Neutrophil (primary cell): ENCODE data around the gene PATZ1.

Experiments used
- H3K27ac ChIP-seq: fragments of 200-600 bp; sonication (generic); 2 replicates; pipeline ENCODE4 v1.5.1; 2016; ENCODE audit warnings: mild to moderate bottlenecking, moderate library complexity
- H3K27me3 ChIP-seq: fragments of 200-600 bp; sonication (generic); 2 replicates; pipeline ENCODE4 v1.6.0; 2016; ENCODE audit warnings: mild to moderate bottlenecking
- H3K36me3 ChIP-seq: fragments of 200-600 bp; sonication (generic); 2 replicates; pipeline ENCODE4 v1.5.1; 2017
- H3K4me1 ChIP-seq, 2 experiments: fragments of 200-600 bp in 1 of 2; sonication (generic) in 1 of 2; 1 replicate in 1 of 2; 2 replicates in 1 of 2; pipeline versions ENCODE4 v1.5.1 to v1.6.1; 2013 to 2016; ENCODE audit warnings: low read depth in 1 of 2, low read length in 1 of 2, mild to moderate bottlenecking in 1 of 2, moderate library complexity in 1 of 2; ENCODE audit not compliant: control insufficient read depth in 1 of 2, insufficient read depth in 1 of 2
- H3K4me3 ChIP-seq, 2 experiments: fragments of 200-600 bp in 1 of 2; sonication (generic) in 1 of 2; 1 replicate in 1 of 2; 2 replicates in 1 of 2; pipeline ENCODE4 v1.5.1; 2013 to 2016; ENCODE audit warnings: low read depth in 1 of 2, low read length in 1 of 2, mild to moderate bottlenecking in 1 of 2, moderate library complexity in 1 of 2
- H3K9me3 ChIP-seq: fragments of 200-600 bp; sonication (generic); 2 replicates; pipeline ENCODE4 v1.5.1; 2016
- CTCF ChIP-seq: fragments of 200-600 bp; sonication (generic); IDR thresholded peaks from 2 replicates; pipeline ENCODE4 v1.5.1; 2016; ENCODE audit warnings: antibody characterized with exemption

PATZ1 gene

GRCh38 chr22:31345331-31346254 lies 553 bp downstream of the PATZ1 start:
- H3K9me3 ChIP-seq = no peaks in the 10 kb centered on the region
- H3K27ac ChIP-seq = peak overlapping the region; percentile 78
- H3K4me3 ChIP-seq = peak overlapping the region; percentile 70 to 80
- peaks cover 11% of the 10 kb centered on the region for H3K27me3 ChIP-seq
- peaks cover 22% of the 10 kb centered on the region for H3K36me3 ChIP-seq
- TF ChIP-seq CTCF = peak; percentile 97
- peaks cover 42 to 46% of the 10 kb centered on the region in 2 experiments for H3K4me1 ChIP-seq

GRCh38 chr22:31344578-31345330 lies 1.4 kb downstream of the PATZ1 start:
- Histone ChIP-seq H3K27me3 (peaks cover 11% of the 10 kb centered on the region), H3K36me3 (peaks cover 30% of the 10 kb centered on the region), H3K27ac (no peak overlapping the region), H3K9me3 (no peaks in the 10 kb centered on the region), H3K4me3 (peak overlapping the region; percentile 70 to 78), H3K4me1 (peaks cover 42 to 46% of the 10 kb centered on the region in 2 experiments)
- no peak for TF ChIP-seq CTCF

GRCh38 chr22:31344256-31344577 lies 1.9 kb downstream of the PATZ1 start:
- peaks cover 35% of the 10 kb centered on the region for H3K36me3 ChIP-seq

DNA sequence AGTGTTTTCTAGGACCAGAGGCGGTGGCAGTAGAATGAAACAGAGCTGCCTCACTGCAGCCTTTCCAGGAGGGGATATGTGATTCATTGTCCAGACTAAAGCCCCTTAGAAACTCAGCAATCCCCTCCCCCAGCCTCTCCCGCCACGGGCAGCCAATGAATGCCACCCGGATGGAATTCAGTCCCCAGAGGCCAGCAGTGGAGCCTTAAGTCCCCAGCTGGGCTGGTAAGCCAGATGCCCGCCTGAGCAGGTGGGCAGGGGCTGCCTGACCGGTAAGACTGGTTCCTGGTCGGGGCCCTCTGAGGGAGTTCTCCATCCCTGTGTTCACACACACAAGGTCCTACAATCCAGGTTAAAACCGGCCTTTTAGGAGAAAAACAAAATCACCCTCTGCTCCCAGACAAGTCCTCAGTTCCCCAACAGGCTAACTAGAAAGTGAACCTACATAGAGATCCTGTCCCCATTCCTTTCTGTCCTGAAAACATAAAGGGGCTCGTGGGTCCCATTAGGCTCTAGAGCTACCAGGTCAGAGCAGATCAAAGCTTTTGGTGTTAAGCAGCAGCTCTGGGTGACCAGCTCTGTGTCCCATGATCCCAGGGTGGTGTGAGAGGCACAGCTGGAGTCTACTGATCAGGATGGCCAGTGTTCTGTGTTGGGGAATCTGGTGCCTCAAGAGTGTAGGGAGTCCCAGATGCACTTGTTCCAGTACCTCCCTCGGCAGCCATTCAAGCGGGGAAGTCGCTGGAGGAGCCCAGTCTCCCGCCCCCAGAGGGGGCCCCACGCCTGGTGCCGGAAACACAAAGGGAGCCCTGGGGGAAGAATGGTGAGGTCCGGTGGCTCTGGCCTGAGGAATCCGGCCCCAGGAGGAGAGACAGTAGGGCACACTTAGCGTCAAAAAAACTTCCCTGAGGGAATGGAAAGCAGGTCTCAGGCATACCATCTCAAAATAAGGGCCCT lies 2.6 kb downstream of the PATZ1 start:
- H3K4me3 ChIP-seq = peak overlapping the region in 1 of 2 experiments; percentile 78
- no peaks in the 10 kb centered on the region for H3K9me3 ChIP-seq
- TF ChIP-seq CTCF = no peak
- no peak overlapping the region for H3K27ac ChIP-seq
- peaks cover 11% of the 10 kb centered on the region for H3K27me3 ChIP-seq
- H3K36me3 ChIP-seq = peaks cover 42% of the 10 kb centered on the region
- H3K4me1 ChIP-seq = peaks cover 42 to 46% of the 10 kb centered on the region in 2 experiments

More at GRCh38 chr22:31344256-31344577, 1.9 kb downstream of the PATZ1 start:
- TF ChIP-seq CTCF = no peak
- H3K4me3 ChIP-seq = peak overlapping the region in 1 of 2 experiments; percentile 78
- no peak overlapping the region for H3K27ac ChIP-seq
- H3K27me3 ChIP-seq = peaks cover 11% of the 10 kb centered on the region
- H3K4me1 ChIP-seq = peaks cover 42 to 46% of the 10 kb centered on the region in 2 experiments
- H3K9me3 ChIP-seq = no peaks in the 10 kb centered on the region
